Activated CD8-positive, alpha-beta T cell treated with anti-CD3 and anti-CD28 coated beads for 36 hours (primary cell): ENCODE data around the gene TGFBR2. TPM values are rescaled to one million over a fixed set of nuclear protein-coding genes. Genes with fewer than 3 reads are reported as not detected.
"Not testable (repeated sequence)": the region's sequence is repeated elsewhere in the genome, so short reads cannot be mapped to it uniquely, and the experiment has no call there.

ENCODE experiments used
- ATAC-seq: fragments of 200-7000 bp; cut with Tn5 transposase; one replicate; pipeline ENCODE4 v1.10.0; 2021; ENCODE audit warnings: mild to moderate bottlenecking, moderate library complexity
- CTCF ChIA-PET: fragments of 350-600 bp; sonication (Branson Sonifier 250); formaldehyde crosslinking; loops from one replicate; lab custom pipeline; 2021; ENCODE audit warnings: antibody characterized with exemption; lab: Charles Lee
- POLR2A ChIA-PET: fragments of 350-600 bp; sonication (Branson Sonifier 250); formaldehyde crosslinking; loops from one replicate; lab custom pipeline; 2021; ENCODE audit warnings: antibody characterized with exemption; lab: Charles Lee
- DNase-seq: peaks from one replicate; pipeline ENCODE4 v3.0.0-alpha.2; 2020
- H3K27ac Mint-ChIP-seq: one replicate; pipeline ENCODE4 v1.8.0; 2021; ENCODE audit warnings: mild to moderate bottlenecking, mixed read lengths
- H3K27me3 Mint-ChIP-seq: one replicate; pipeline ENCODE4 v1.8.0; 2021; ENCODE audit warnings: mixed read lengths
- H3K36me3 Mint-ChIP-seq: one replicate; pipeline ENCODE4 v1.8.0; 2021; ENCODE audit warnings: low read depth, mixed read lengths
- H3K4me1 Mint-ChIP-seq: one replicate; pipeline ENCODE4 v1.8.0; 2021; ENCODE audit warnings: low read depth, mixed read lengths
- H3K4me3 Mint-ChIP-seq: one replicate; pipeline ENCODE4 v1.8.0; 2021; ENCODE audit warnings: mild to moderate bottlenecking, moderate library complexity, mixed read lengths
- H3K9me3 Mint-ChIP-seq: one replicate; pipeline ENCODE4 v1.8.0; 2021; ENCODE audit warnings: mixed read lengths
- CTCF ChIP-seq: fragments of 200-600 bp; IDR thresholded peaks from one replicate; pipeline ENCODE4 v1.8.0; 2022; ENCODE audit warnings: antibody characterized with exemption, mild to moderate bottlenecking
- intact Hi-C: fragments of 100-400 bp; cut with micrococcal nuclease; formaldehyde crosslinking; loops from one replicate; pipeline ENCODE4 v1.10.0; 2022
- total RNA-seq, 2 experiments: library from RNA; stranded (reverse); gene quantifications; one replicate each; pipeline ENCODE4 v1.2.3, GENCODE V29; 2021

TGFBR2 gene
- total RNA-seq, 2 experiments from 2014 or later, result 49.1 to 50.0 TPM

- DNase-seq, result peak; percentile 42
Observed at GRCh38 chr3:30623351-30623750, 16.9 kb downstream of the TGFBR2 start.

GRCh38 chr3:30624480-30624879 is 18.1 kb downstream of the TGFBR2 start:
- not testable (repeated sequence) for ATAC-seq
- CTCF ChIA-PET, result interaction anchor here (1.4 to 2.9 kb wide), 5 partner anchors 8 to 69 kb away, joined by 3 to 8 read pairs (median 4); no protein-coding TSS in a partner anchor

More at GRCh38 chr3:30623351-30623750, 16.9 kb downstream of the TGFBR2 start:
- Mint-ChIP-seq H3K36me3 (peaks cover 76% of the 10 kb centered on the region), H3K4me1 (peaks cover 86% of the 10 kb centered on the region), H3K27ac (peak overlapping the region; percentile 98), H3K9me3 (no peaks in the 10 kb centered on the region), H3K4me3 (peak overlapping the region; percentile 63), H3K27me3 (no peaks in the 10 kb centered on the region)
- CTCF ChIA-PET, result interaction anchor here (1.1 to 2.9 kb wide), 6 partner anchors 8 to 275 kb away, joined by 3 to 8 read pairs (median 4); partner anchors contain the start of gene TGFBR2
- POLR2A ChIA-PET, result interaction anchor here (0.8 to 5.7 kb wide), 9 partner anchors 8 to 69 kb away, joined by 3 to 35 read pairs (median 6); partner anchors contain the start of gene TGFBR2
- no peak for TF ChIP-seq CTCF
- peak; percentile 31 for ATAC-seq
- intact Hi-C loops, result no loop called here

GRCh38 chr3:30625541-30626438 is 19.4 kb downstream of the TGFBR2 start:
- POLR2A ChIA-PET, result interaction anchor here (0.8 to 5.7 kb wide), 5 partner anchors 14 to 88 kb away, joined by 3 to 35 read pairs (median 3); partner anchors contain the start of gene TGFBR2

More at GRCh38 chr3:30624480-30624879, 18.1 kb downstream of the TGFBR2 start:
- H3K9me3 Mint-ChIP-seq, H3K27me3 Mint-ChIP-seq, DNase-seq, intact Hi-C loops: not testable (repeated sequence)
- H3K27ac Mint-ChIP-seq, result peak overlapping the region; percentile 98
- peak overlapping the region; percentile 63 for H3K4me3 Mint-ChIP-seq
- POLR2A ChIA-PET, result interaction anchor here (0.6 to 5.7 kb wide), 4 partner anchors 8 to 33 kb away, joined by 3 to 35 read pairs (median 5); partner anchors contain the start of gene TGFBR2
- peaks cover 72% of the 10 kb centered on the region for H3K36me3 Mint-ChIP-seq
- H3K4me1 Mint-ChIP-seq, result peaks cover 86% of the 10 kb centered on the region

DNA sequence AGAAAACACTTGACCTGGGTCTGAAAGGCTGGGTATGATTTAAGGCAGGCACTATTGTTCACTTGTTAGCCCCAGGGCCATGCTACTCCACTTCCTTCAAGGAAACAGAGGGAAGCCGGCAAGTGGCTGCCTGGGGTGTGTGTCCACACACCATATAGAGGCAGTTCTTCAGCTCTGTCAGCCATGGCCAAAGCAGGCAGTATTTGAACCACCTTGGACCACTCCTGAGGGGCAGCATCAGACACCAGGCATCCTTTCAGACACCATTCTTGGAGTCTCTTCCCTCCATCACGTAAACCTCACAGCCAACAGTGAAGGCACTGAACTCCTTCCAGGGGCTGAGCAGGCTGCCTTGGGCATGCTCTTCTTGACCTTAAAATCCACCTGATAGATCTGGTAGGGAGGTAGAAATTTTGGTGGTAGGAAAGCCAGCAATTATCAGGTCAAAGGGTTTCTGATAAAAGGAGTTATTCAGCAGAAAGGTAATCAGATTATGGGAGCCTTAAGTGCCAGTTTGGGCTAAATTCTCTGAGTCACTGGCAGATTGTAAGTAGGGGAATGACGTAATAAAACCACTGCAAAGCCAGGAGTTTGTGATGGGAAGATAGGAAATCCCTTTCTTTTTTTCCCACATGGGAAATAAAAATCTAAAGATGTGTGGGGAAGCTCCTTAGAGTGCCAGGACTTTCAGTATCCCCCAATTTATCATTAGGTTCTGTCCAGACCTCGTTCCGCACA is 20.2 kb downstream of the TGFBR2 start:
- Mint-ChIP-seq H3K27ac (peak overlapping the region; percentile 98), H3K27me3 (no peaks in the 10 kb centered on the region), H3K36me3 (peaks cover 70% of the 10 kb centered on the region), H3K4me1 (peaks cover 87% of the 10 kb centered on the region), H3K4me3 (peak overlapping the region; percentile 26), H3K9me3 (no peaks in the 10 kb centered on the region)
- no peak for ATAC-seq
- ChIA-PET CTCF (no interaction called here), POLR2A (interaction anchor here (5.7 kb wide), 1 partner anchor 19 kb away, joined by 35 read pairs; the partner anchor contains the start of gene TGFBR2)
- TF ChIP-seq CTCF, result no peak
- intact Hi-C loops, result loop anchor here (5.0 kb wide), 1 partner anchor 279 kb away; no protein-coding TSS in a partner anchor
- no peak for DNase-seq

More at GRCh38 chr3:30625541-30626438, 19.4 kb downstream of the TGFBR2 start:
- Mint-ChIP-seq H3K27me3 (no peaks in the 10 kb centered on the region), H3K4me3 (peak overlapping the region; percentile 26), H3K27ac (peak overlapping the region; percentile 98), H3K4me1 (peaks cover 87% of the 10 kb centered on the region), H3K36me3 (peaks cover 73% of the 10 kb centered on the region), H3K9me3 (no peaks in the 10 kb centered on the region)
- no peak for DNase-seq
- CTCF ChIA-PET, result interaction anchor here (1.4 kb wide), 3 partner anchors 9 to 67 kb away, joined by 3 to 4 read pairs (median 3); no protein-coding TSS in a partner anchor
- no peak for TF ChIP-seq CTCF
- no peak for ATAC-seq
- intact Hi-C loops, result loop anchor here (5.0 kb wide), 1 partner anchor 278 kb away; no protein-coding TSS in a partner anchor
